Suprapubic skin (tissue), 4 donors: Measurements from ENCODE around the gene BIRC3.

Experiments
- POLR2A ChIP-seq, 2 donors: fragments of 450-650 bp; IDR thresholded peaks; one replicate each; pipeline ENCODE4 v1.6.1; 2017; ENCODE audit warnings: antibody characterized with exemption in 2 of 2, mild to moderate bottlenecking in 2 of 2, moderate library complexity in 2 of 2
- POLR2AphosphoS5 ChIP-seq, 3 donors: sonication (generic); formaldehyde crosslinking; IDR thresholded peaks; one replicate each; pipeline ENCODE4 v1.6.1; 2017; ENCODE audit warnings: antibody characterized with exemption in 3 of 3
- TF ChIP-seq, protein P1 (sequence below), 2 donors: fragments of 200-600 bp in 1 of 2; fragments of 450-650 bp in 1 of 2; sonication (generic) in 1 of 2; IDR thresholded peaks; one replicate each; pipeline ENCODE4 v1.5.1; 2016 to 2019; ENCODE audit warnings: antibody characterized with exemption in 2 of 2, mild to moderate bottlenecking in 1 of 2, moderate library complexity in 1 of 2

DNA sequence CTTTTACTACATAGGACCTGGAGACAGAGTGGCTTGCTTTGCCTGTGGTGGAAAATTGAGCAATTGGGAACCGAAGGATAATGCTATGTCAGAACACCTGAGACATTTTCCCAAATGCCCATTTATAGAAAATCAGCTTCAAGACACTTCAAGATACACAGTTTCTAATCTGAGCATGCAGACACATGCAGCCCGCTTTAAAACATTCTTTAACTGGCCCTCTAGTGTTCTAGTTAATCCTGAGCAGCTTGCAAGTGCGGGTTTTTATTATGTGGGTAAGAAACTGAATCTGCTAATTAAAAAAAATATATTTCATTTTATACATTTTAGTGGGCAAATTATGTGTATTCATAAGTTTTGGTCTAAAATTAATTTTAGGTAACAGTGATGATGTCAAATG is 7.8 kb downstream of the BIRC3 start:
- TF ChIP-seq, protein P1, sequence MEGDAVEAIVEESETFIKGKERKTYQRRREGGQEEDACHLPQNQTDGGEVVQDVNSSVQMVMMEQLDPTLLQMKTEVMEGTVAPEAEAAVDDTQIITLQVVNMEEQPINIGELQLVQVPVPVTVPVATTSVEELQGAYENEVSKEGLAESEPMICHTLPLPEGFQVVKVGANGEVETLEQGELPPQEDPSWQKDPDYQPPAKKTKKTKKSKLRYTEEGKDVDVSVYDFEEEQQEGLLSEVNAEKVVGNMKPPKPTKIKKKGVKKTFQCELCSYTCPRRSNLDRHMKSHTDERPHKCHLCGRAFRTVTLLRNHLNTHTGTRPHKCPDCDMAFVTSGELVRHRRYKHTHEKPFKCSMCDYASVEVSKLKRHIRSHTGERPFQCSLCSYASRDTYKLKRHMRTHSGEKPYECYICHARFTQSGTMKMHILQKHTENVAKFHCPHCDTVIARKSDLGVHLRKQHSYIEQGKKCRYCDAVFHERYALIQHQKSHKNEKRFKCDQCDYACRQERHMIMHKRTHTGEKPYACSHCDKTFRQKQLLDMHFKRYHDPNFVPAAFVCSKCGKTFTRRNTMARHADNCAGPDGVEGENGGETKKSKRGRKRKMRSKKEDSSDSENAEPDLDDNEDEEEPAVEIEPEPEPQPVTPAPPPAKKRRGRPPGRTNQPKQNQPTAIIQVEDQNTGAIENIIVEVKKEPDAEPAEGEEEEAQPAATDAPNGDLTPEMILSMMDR (IDR thresholded peaks at IDR 0.05) = no peak
- no peak for TF ChIP-seq POLR2AphosphoS5 (IDR thresholded peaks at IDR 0.05)
- no peak for TF ChIP-seq POLR2A (IDR thresholded peaks at IDR 0.05)
